Measurements from ENCODE around the gene ZBTB39. TPM values are rescaled to one million over a fixed set of nuclear protein-coding genes. Genes with fewer than 3 reads are reported as not detected.
"Not testable (repeated sequence)": the region's sequence is repeated elsewhere in the genome, so short reads cannot be mapped to it uniquely, and the experiment has no call there.

Gene ZBTB39
- total RNA-seq, 1 donor from 2014 or later, result 11.1 TPM

GRCh38 chr12:56999456-56999855, 6.9 kb downstream of the ZBTB39 start:
- DNase-seq, result no peak

DNA sequence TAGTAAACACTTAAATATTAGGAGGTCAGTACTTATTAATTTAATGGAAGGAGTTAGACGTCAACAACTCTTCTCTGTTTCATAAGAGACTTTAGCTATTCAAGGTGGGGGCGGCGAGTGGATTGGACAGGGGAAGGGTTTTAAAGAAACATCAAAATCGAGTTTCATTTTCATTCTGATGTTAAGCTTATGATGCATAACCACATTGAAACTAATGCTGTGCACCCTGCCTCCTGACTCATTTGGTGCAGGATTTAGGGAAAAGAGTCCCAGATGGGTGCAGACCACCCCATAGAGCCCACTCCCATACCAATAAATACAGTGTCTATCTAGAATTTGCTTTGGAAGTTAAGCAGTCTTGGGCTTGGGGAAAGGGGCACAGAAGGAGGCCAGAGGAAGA, 7.4 kb downstream of the ZBTB39 start:
- DNase-seq, result no peak

GRCh38 chr12:56998316-56998715, 8.0 kb downstream of the ZBTB39 start:
- DNase-seq, result no peak

DNA sequence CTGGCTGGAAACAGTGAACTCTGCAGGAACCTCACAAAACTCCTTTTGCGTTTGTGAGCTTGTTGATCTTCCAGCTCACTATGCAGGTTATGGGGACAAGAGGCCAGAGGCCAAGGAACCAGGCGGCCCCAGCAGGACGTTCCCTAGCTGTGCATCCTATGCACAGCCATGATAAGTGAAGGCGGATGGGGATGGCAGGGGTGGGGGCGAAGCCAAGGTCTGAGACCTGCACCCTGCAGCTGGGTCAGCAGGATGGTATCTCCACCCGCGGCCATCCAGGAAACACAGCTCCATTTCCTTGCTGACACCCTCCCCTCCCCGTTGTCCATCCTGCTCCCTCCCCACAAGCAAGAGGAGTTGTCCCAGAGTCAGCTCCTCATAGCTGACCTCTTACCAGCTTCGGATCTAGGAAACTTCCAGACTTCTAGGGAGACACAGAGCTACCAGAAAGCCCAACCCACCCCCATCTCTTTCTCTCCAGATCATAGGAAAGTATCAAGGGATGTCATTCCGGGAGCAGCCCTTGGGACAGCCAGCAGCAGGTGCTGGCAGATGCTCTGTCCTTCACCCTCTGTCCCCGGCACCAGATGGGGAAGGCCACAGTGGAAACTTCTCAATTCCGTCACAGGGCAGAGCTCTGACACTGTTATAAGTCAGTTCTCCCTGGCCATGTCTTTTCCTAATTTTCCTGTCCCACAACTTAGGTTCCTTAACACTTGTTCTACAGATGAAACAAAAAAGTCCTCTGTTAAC, 9.4 kb downstream of the ZBTB39 start:
- DNase-seq, result peak; percentile 10

GRCh38 chr12:56995930-56996496, 10.3 kb downstream of the ZBTB39 start:
- DNase-seq, result no peak

DNA sequence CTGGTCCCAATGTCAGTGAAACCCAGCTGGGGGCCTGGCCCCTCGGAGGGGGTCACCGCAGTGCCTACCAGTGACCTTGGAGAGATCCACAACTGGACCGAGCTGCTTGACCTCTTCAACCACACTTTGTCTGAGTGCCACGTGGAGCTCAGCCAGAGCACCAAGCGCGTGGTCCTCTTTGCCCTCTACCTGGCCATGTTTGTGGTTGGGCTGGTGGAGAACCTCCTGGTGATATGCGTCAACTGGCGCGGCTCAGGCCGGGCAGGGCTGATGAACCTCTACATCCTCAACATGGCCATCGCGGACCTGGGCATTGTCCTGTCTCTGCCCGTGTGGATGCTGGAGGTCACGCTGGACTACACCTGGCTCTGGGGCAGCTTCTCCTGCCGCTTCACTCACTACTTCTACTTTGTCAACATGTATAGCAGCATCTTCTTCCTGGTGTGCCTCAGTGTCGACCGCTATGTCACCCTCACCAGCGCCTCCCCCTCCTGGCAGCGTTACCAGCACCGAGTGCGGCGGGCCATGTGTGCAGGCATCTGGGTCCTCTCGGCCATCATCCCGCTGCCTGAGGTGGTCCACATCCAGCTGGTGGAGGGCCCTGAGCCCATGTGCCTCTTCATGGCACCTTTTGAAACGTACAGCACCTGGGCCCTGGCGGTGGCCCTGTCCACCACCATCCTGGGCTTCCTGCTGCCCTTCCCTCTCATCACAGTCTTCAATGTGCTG, 11.0 kb downstream of the ZBTB39 start:
- no peak for DNase-seq

DNA sequence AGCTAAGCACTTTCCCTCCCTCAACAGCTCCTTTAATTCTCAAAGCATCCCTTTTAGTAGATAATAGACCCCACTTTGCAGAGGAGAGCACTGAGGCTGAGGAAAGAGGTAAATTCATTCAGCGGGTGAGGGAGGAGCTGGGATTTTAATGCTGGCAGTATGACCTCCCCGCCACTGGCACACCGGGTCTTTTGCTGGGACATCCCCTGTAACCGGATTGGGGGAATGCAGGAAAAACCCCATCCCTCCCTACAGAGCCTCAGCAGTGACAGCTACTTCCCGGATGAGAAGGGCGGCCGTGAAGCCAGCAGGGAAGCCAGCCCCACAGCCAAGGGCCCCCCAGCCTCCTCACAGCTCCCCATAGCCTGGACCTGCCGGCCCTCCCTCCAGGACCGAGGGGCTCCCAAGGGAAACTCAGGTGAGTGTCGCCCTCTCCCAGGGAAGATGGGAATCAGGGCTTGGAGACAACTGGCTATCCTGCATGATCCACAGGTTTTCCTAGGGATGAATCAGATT, 12.1 kb downstream of the ZBTB39 start:
- no peak for DNase-seq

DNA sequence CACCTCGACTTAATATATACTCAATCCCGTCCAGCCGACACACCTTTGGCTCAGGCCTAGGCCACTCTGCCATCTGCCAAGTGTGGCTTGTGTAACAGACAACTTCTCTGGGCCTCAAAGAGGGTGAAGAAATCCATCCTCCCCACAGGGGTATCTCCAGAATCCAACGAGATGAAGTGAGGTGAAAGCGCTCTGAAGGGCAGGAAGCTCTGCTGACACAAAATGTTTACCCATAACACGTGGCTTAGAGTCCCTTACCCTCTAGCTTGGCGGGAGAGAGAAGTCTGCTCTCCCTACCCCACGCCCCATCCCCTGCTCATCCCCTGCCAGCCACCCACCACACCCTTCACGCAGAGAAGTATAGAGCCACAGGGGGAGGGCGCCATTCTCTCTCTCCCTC, 13.0 kb downstream of the ZBTB39 start:
- DNase-seq, result no peak

DNA sequence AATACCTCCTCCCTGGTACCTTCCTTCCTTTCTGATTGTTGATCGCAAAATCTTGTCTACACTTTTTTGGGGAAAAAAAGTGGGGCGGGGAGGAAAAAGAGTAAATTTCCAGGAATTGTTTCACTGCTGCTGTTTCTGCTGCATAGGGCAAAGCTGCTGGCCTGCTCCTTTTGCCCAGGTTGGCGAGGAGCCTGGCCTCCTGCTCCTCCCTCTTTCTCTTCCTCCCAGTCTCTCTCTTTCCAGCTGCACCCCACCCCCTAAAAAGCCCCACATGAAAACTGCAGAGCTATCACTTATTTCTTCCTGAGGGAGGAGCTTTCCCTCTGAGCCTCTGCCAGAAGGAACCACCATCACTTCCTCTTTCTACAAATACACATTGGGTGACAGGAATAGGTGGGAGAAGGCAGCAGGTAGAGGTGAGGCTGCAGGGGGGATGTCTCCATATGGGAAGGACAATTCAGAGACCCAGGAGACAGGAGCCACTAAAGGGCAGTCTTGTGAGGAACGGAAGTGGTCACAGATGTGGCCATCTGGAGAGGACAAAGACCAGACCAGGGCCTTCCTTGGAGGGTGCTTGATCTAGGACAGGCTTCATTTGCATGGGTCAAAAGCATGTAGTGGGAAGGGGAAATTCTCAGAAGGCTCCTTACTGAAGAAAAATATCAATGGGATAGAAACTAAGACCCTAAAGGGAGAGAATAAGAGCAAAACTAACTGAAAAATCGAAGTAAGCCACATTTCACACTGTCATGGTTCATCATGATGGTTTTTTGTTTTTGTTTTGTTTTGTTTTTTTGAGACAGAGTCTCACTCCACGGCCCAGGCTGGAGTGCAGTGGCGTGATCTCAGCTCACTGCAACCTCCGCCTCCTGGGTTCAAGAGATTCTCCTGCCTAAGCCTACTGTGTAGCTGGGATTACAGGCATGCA, 14.8 kb downstream of the ZBTB39 start:
- DNase-seq, result peak; percentile 30

- no peak for DNase-seq
Observed at GRCh38 chr12:56990648-56991318, 15.6 kb downstream of the ZBTB39 start.

DNA sequence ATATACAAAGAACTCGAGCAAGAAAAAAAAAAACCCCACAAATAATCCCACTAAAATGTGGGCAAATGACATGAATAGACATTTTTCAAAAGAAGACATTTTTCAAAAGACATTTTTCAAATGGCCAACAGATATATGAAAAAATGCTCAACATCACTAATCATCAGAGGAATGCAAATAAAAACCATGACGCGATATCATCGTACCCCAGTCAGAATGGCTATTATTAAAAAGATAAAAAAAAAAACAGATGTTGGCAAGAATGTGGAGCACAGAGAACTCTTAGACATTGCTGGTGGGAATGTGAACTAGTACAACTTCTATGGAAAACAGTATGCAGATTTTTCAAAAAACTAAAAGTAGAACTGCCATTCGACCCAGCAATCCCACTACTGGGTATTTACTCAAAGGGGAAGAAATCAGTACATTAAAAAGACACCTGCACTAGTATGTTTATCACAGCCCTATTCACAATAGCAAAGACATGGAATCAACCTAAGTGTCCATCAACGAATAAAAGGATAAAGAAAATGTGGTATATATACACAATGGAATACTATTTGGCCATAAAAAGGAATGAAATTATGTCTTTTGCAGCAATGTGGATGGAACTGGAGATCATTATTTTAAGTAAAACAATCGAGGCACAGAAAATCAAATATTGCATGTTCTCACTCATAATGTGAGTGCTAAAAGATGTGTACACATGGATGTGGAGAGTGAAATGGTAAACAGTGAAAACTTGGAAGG, 16.3 kb downstream of the ZBTB39 start:
- no peak for DNase-seq

DNA sequence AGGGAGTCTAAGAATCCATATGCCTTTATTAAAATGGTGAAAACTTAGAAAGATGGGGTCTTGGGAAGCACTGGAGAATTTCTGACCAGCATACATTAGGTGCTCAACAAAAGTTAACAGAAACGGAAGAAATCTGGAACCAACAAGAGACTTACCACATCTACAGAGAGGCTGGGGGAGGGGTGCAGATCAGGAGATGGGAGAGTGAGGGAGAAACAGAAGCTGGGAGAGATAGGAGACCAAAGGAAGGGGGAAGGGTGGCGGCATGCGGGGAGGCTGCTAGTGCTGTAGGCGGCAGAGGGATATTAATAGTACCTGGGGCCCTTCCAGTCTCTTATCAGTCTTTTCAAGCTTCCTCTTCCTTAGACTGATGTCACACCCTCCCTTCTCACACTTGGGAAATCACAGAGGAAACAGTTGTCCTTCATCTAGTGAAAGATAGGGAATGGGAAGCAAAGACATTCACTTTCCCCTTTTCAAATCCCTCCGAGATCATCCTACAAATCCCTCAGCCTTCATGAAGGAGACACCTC, 18.1 kb downstream of the ZBTB39 start:
- peak; percentile 50 for DNase-seq

DNA sequence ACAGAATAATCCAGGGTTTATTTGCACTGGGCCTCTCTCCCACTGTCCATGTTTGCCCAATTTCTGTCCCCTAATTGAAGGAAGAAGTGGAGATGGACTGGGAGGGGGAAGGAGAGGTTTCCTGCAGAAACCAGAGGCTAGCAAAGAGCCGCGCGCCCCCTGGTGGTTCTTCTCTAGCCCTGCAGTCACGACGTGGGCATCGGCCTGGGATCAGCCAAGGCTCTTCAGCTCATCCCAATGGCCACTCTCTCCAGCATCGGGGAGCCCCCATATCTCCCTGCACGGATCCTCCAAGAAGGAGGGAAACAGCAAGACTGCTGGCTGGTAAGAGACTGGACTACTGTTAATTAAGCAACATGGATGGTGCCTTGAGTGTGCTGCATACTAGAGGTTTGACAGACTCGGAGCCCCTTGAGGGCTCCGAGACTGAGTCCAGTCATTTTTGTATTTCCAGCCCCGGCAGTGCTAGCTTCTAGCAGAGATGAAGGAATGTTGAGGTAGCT, 18.7 kb downstream of the ZBTB39 start:
- peak; percentile 78 for DNase-seq

GRCh38 chr12:56987011-56987410, 19.3 kb downstream of the ZBTB39 start:
- DNase-seq, result no peak

DNA sequence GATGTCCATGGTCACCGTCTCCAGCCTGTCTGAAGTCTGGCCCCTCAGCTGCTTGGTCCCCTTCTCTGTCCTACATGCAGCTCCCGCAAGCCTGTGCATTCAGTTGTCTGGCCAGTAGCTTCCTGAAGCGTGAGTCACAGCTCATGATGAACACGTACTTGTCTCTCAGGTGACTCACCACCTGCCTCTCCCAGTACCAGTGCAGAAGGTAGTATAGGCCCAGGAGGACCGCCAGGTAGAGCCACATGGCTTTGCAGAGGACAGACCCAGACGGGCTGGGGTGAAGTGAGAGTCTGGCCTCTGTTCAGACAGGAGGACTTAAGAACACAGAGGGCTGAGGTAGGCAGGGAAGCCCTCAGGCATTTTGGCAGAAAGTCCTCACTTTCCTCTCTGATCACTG, 20.6 kb downstream of the ZBTB39 start:
- peak; percentile 20 for DNase-seq

DNA sequence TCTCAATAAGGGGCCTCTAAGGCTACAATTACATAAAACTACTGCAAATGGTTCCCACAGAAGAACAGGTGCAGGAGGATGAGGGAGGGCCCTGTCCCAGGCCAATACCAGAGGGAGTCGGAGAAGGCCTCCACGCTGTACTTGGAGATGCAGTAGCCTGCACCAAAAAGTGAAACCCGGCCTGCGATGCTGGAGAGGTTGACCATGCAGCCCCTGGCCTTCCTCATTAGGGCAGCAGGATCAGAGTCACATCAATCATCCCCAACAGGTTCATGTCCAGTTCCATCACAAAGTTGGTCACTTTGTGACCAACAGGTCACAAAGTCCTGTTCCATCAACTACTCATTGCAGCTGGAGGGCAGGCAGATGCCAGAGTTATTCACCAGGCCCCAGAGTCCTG, 23.0 kb downstream of the ZBTB39 start:
- no peak for DNase-seq

GRCh38 chr12:56982578-56983236, 23.6 kb downstream of the ZBTB39 start:
- DNase-seq, result not testable (repeated sequence)

DNA sequence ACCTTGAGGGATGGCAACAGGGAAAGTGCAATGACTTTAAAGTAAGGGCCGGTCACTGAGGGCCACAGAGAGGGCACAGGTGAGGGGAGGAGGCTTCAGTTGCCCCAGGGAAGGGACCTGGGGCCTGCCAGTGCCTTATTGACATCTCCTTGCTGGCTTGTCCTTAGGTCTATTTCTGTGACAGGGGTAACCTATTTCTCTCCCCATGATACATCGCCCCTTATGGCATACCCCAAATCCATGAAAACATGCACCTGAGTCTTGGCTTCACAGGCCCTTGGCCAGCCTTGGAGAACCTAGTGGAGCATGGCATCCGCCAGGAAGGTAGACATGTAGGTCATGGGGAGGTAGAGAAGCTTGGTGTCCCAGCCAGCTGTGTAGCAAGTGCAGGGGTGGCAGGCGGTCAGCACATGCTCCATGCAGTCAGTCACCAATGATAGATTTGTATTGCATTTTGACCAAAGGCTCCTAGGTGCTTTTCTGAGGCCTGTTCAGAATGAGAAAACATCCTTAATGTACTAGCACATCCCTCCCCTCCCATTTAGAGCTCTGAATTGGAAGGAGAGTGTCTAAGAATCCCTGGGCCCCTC, 25.3 kb downstream of the ZBTB39 start:
- DNase-seq, result no peak

- DNase-seq, result no peak
Observed at GRCh38 chr12:56980268-56980667, 26.1 kb downstream of the ZBTB39 start.

- DNase-seq, result no peak
Observed at GRCh38 chr12:56979628-56980027, 26.7 kb downstream of the ZBTB39 start.
